ENCODE data around the gene CTIF. TPM values are rescaled to one million over a fixed set of nuclear protein-coding genes. Genes with fewer than 3 reads are reported as not detected.

CTIF gene
- total RNA-seq, 1 experiment from 2014 or later, result 5.8 TPM

DNA sequence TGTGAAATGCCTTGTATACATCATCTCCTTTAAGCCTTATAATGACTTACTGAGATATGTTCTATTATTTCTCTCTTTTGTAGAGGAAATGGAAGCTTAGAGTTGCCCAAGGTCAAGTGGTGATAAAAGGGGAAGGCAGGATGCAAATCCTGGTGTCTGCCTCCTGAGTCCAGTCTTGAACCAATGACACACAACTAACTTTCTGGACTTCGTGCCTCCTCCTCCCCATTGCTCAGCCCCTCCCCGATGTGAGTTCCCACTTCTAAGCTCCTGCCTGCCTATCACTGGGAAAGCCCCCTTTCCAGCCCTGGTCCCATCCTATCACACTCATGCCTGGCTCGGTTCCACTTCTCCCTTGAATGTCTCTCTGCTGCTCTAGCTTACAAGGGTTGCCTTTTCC, 6.9 kb upstream of the CTIF start:
- H3F3A ChIP-seq (ENCODE audit: low read length, unreplicated experiment), result no peaks in the 10 kb centered on the region
- no peaks in the 10 kb centered on the region for H3K4me1 ChIP-seq (ENCODE audit: insufficient read depth, low read length)
- no peak overlapping the region for H2AFZ ChIP-seq (ENCODE audit: low read length)
- TF ChIP-seq EZH2 (IDR thresholded peaks at IDR 0.05; ENCODE audit: low read length, unreplicated experiment) (no peak), EZH2phosphoT487 (IDR thresholded peaks at IDR 0.05; ENCODE audit: borderline replicate concordance, low read length) (no peak), CTCF (conservative IDR thresholded peaks at IDR 0.05; ENCODE audit: low read depth, low read length) (no peak)
- no peaks in the 10 kb centered on the region for H3K9me3 ChIP-seq (ENCODE audit: low read length)
- no peak overlapping the region for H3K4me3 ChIP-seq (ENCODE audit: low read length)
- 0 out of 2 replicates have a peak, but pooled peaks cover 12% of the 10 kb centered on the region for H3K27me3 ChIP-seq (ENCODE audit: low read length)
- no peaks in the 10 kb centered on the region for H4K20me1 ChIP-seq (ENCODE audit: low read length)
- no peaks in the 10 kb centered on the region for H3K79me2 ChIP-seq (ENCODE audit: low read length)
- no peaks in the 10 kb centered on the region for H3K9me2 ChIP-seq (replicated peaks; ENCODE audit: low read length)
- no peak overlapping the region for H3K27ac ChIP-seq (ENCODE audit: low read length)
- ATAC-seq (no peak), DNase-seq (no peak)
- no peak overlapping the region for H3K9ac ChIP-seq (ENCODE audit: low read length)
- POLR2A ChIA-PET (ENCODE audit: unreplicated experiment), result no interaction called here
- H3K36me3 ChIP-seq (ENCODE audit: low read depth, low read length), result no peaks in the 10 kb centered on the region
- CTCF ChIA-PET, result no interaction called here
- BruUV-seq (replicated peaks), result no TSS peak
- intact Hi-C loops (cut with micrococcal nuclease), result no loop called here
- H3K4me2 ChIP-seq (ENCODE audit: low read length), result no peak overlapping the region

DNA sequence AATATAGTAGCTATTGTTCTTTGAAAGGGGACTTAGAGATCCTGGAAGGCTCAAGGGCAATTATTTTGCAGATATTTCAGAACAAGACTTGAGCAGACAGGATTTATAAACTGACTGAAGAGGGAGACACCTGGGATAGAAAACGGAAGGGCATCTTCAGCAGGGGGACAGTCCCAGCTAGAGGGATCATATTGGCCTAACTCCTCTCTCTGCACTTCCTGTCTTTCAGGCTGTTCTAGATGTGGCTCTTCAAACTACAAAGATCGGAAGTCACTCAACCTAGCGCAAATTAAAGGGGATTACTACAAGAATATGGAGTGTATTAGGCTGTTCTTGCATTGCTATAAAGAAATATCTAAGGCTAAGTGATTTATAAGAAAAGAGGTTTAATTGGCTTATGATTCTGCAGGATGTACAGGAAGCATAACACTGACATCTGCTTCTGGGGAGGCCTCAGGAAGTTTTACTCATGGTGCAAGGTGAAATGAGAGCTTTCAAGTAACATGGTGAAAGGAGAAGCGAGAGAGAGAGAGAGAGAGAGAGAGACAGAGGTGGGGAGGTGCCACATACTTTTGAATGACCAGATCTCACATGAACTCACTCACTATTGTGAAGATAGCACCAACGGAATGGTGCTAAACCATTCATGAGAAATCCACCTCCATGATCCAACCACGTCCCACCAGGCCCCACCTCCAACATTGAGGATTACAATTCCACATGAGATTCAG, 5.3 kb upstream of the CTIF start:
- H4K20me1 ChIP-seq (ENCODE audit: low read length), result no peaks in the 10 kb centered on the region
- CTCF ChIA-PET, result interaction anchor here (0.7 kb wide), 1 partner anchor 13 kb away, joined by 10 read pairs; no protein-coding TSS in a partner anchor
- no peak overlapping the region for H3K4me3 ChIP-seq (ENCODE audit: low read length)
- H3K9me2 ChIP-seq (replicated peaks; ENCODE audit: low read length), result no peaks in the 10 kb centered on the region
- H2AFZ ChIP-seq (ENCODE audit: low read length), result no peak overlapping the region
- BruUV-seq (replicated peaks), result no TSS peak
- DNase-seq (no peak), ATAC-seq (no peak)
- H3K9me3 ChIP-seq (ENCODE audit: low read length), result no peaks in the 10 kb centered on the region
- H3K4me2 ChIP-seq (ENCODE audit: low read length), result no peak overlapping the region
- H3K36me3 ChIP-seq (ENCODE audit: low read depth, low read length), result no peaks in the 10 kb centered on the region
- POLR2A ChIA-PET (ENCODE audit: unreplicated experiment), result no interaction called here
- intact Hi-C loops (cut with micrococcal nuclease), result no loop called here
- TF ChIP-seq EZH2phosphoT487 (IDR thresholded peaks at IDR 0.05; ENCODE audit: borderline replicate concordance, low read length), result no peak
- no peak for TF ChIP-seq CTCF (conservative IDR thresholded peaks at IDR 0.05; ENCODE audit: low read depth, low read length)
- no peak for TF ChIP-seq EZH2 (IDR thresholded peaks at IDR 0.05; ENCODE audit: low read length, unreplicated experiment)
- no peaks in the 10 kb centered on the region for H3F3A ChIP-seq (ENCODE audit: low read length, unreplicated experiment)
- 0 out of 2 replicates have a peak, but pooled peaks cover 5% of the 10 kb centered on the region for H3K4me1 ChIP-seq (ENCODE audit: insufficient read depth, low read length)
- H3K27ac ChIP-seq (ENCODE audit: low read length), result no peak overlapping the region
- H3K27me3 ChIP-seq (ENCODE audit: low read length), result 0 out of 2 replicates have a peak, but pooled peaks cover under 1% of the 10 kb centered on the region
- no peaks in the 10 kb centered on the region for H3K79me2 ChIP-seq (ENCODE audit: low read length)
- no peak overlapping the region for H3K9ac ChIP-seq (ENCODE audit: low read length)

DNA sequence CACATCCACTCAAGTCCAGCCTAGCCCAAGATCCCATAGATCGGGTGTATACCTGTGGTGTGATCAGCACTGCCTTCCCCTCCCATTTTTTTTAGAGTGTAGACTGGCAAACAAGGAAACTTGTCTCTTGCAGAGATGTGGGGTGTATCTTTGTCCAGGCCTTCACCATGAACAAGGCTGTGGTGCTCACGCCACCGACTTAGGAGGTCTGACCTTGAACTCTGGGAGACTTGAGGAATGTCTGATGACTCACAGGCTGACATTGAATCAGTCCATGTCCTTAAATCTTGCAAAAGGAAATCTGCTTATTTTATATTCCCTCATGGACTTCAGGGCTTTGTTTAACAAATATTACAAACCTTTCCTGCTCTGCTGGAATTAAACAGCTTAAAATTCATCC, 4.5 kb upstream of the CTIF start:
- no peak overlapping the region for H3K9ac ChIP-seq (ENCODE audit: low read length)
- TF ChIP-seq CTCF (conservative IDR thresholded peaks at IDR 0.05; ENCODE audit: low read depth, low read length), result no peak
- no peak for TF ChIP-seq EZH2phosphoT487 (IDR thresholded peaks at IDR 0.05; ENCODE audit: borderline replicate concordance, low read length)
- no peak for TF ChIP-seq EZH2 (IDR thresholded peaks at IDR 0.05; ENCODE audit: low read length, unreplicated experiment)
- no peaks in the 10 kb centered on the region for H3K9me3 ChIP-seq (ENCODE audit: low read length)
- CTCF ChIA-PET, result no interaction called here
- 0 out of 2 replicates have a peak, but pooled peaks cover 5% of the 10 kb centered on the region for H3K4me1 ChIP-seq (ENCODE audit: insufficient read depth, low read length)
- no peaks in the 10 kb centered on the region for H3K79me2 ChIP-seq (ENCODE audit: low read length)
- DNase-seq (no peak), ATAC-seq (no peak)
- intact Hi-C loops (cut with micrococcal nuclease), result no loop called here
- no peak overlapping the region for H3K4me2 ChIP-seq (ENCODE audit: low read length)
- H3F3A ChIP-seq (ENCODE audit: low read length, unreplicated experiment), result no peaks in the 10 kb centered on the region
- H3K27ac ChIP-seq (ENCODE audit: low read length), result no peak overlapping the region
- no TSS peak for BruUV-seq (replicated peaks)
- POLR2A ChIA-PET (ENCODE audit: unreplicated experiment), result no interaction called here
- H4K20me1 ChIP-seq (ENCODE audit: low read length), result no peaks in the 10 kb centered on the region
- no peak overlapping the region for H3K4me3 ChIP-seq (ENCODE audit: low read length)
- H3K9me2 ChIP-seq (replicated peaks; ENCODE audit: low read length), result no peaks in the 10 kb centered on the region
- H2AFZ ChIP-seq (ENCODE audit: low read length), result no peak overlapping the region
- no peaks in the 10 kb centered on the region for H3K27me3 ChIP-seq (ENCODE audit: low read length)
- H3K36me3 ChIP-seq (ENCODE audit: low read depth, low read length), result no peaks in the 10 kb centered on the region
